ENCODE results near the gene WLS. TPM values are rescaled to one million over a fixed set of nuclear protein-coding genes. Genes with fewer than 3 reads are reported as not detected.
"Not testable (repeated sequence)": the region's sequence is repeated elsewhere in the genome, so short reads cannot be mapped to it uniquely, and the experiment has no call there.

The WLS gene
- total RNA-seq, 4 donors from 2014 or later = 44.1 to 160 (median 76.8) TPM

GRCh38 chr1:68163220-68163619 lies 69.1 kb downstream of the WLS start:
- H3K27ac ChIP-seq = no peak overlapping the region
- TF ChIP-seq POLR2A (IDR thresholded peaks at IDR 0.05) (no peak), CTCF (IDR thresholded peaks at IDR 0.05) (no peak)
- H3K36me3 ChIP-seq = no peaks in the 10 kb centered on the region
- no peaks in the 10 kb centered on the region for H3K27me3 ChIP-seq
- no peaks in the 10 kb centered on the region for H3K9me3 ChIP-seq
- H3K4me3 ChIP-seq = no peak overlapping the region
- intact Hi-C loops (cut with DNase I; ENCODE audit: low total_unique reads) = no loop called here
- H3K4me1 ChIP-seq = no peaks in the 10 kb centered on the region
- no peak for DNase-seq

GRCh38 chr1:68162761-68163160 lies 69.6 kb downstream of the WLS start:
- TF ChIP-seq POLR2A (IDR thresholded peaks at IDR 0.05) = no peak
- TF ChIP-seq CTCF (IDR thresholded peaks at IDR 0.05) = no peak
- no peak for DNase-seq
- H3K9me3 ChIP-seq = no peaks in the 10 kb centered on the region
- intact Hi-C loops (cut with DNase I; ENCODE audit: low total_unique reads) = no loop called here
- no peaks in the 10 kb centered on the region for H3K27me3 ChIP-seq
- no peaks in the 10 kb centered on the region for H3K4me1 ChIP-seq
- H3K4me3 ChIP-seq = no peak overlapping the region
- no peaks in the 10 kb centered on the region for H3K36me3 ChIP-seq
- H3K27ac ChIP-seq = no peak overlapping the region

GRCh38 chr1:68161672-68162071 lies 70.7 kb downstream of the WLS start:
- H3K27ac ChIP-seq; H3K9me3 ChIP-seq; H3K27me3 ChIP-seq; DNase-seq; H3K36me3 ChIP-seq; H3K4me1 ChIP-seq; H3K4me3 ChIP-seq; intact Hi-C loops (cut with DNase I; ENCODE audit: low total_unique reads): not testable (repeated sequence)

GRCh38 chr1:68160935-68161334 lies 71.4 kb downstream of the WLS start:
- H3K4me3 ChIP-seq; H3K4me1 ChIP-seq; H3K36me3 ChIP-seq; H3K27me3 ChIP-seq; H3K9me3 ChIP-seq; H3K27ac ChIP-seq; intact Hi-C loops (cut with DNase I; ENCODE audit: low total_unique reads); DNase-seq: not testable (repeated sequence)

- no peaks in the 10 kb centered on the region for H3K27me3 ChIP-seq
- intact Hi-C loops (cut with DNase I; ENCODE audit: low total_unique reads) = no loop called here
- no peaks in the 10 kb centered on the region for H3K36me3 ChIP-seq
- H3K4me1 ChIP-seq = no peaks in the 10 kb centered on the region
- H3K27ac ChIP-seq = no peak overlapping the region
- no peaks in the 10 kb centered on the region for H3K9me3 ChIP-seq
- no peak for TF ChIP-seq CTCF (IDR thresholded peaks at IDR 0.05)
- no peak for TF ChIP-seq POLR2A (IDR thresholded peaks at IDR 0.05)
- no peak for DNase-seq
- no peak overlapping the region for H3K4me3 ChIP-seq
These were observed 72.3 kb downstream of the WLS start for GRCh38 chr1:68160021-68160420.

- intact Hi-C loops (cut with DNase I; ENCODE audit: low total_unique reads) = no loop called here
- Histone ChIP-seq H3K27me3 (no peaks in the 10 kb centered on the region), H3K36me3 (no peaks in the 10 kb centered on the region), H3K9me3 (no peaks in the 10 kb centered on the region), H3K4me3 (no peak overlapping the region), H3K27ac (no peak overlapping the region), H3K4me1 (no peaks in the 10 kb centered on the region)
- no peak for TF ChIP-seq POLR2A (IDR thresholded peaks at IDR 0.05)
- no peak for TF ChIP-seq CTCF (IDR thresholded peaks at IDR 0.05)
- DNase-seq = no peak
These were observed 73.5 kb downstream of the WLS start for GRCh38 chr1:68158837-68159236.
